Activated CD8-positive, alpha-beta memory T cell treated with anti-CD3 and anti-CD28 coated beads for 1 hour (primary cell): ENCODE measurements around the gene WDR5.

ENCODE experiments used
- DNase-seq, 2 donors: peaks; one replicate each; pipeline ENCODE4 v3.0.0-alpha.2; 2020; ENCODE audit warnings: low read depth in 1 of 2; ENCODE audit errors: extremely low read depth in 1 of 2

The WDR5 gene

DNA sequence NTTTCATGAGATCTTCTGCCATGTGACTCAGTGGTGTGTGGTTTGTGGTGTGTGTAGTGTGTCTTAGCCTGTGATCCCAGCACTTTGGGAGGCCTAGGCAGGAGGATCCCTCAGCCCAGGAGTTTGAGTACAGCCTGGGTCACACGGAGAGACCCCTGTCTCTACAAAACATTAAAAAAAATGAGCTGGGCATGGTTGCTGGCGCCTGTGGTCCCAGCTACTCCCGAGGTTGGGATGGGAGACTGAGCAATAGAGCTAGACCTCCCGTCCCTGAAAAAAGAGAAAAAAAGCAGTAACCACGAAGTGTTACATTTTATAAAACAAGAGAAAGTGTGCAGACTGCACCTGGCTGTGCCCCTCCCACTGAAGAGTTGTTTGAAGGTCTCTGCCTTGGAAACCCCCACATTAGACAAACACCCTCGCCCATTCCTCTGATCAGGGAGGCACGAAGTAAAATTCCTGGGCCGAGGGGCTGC is 49.7 kb downstream of the WDR5 start:
- no peak for DNase-seq

- DNase-seq: no peak
Measured at GRCh38 chr9:134186471-134187109, 50.7 kb downstream of the WDR5 start.

DNA sequence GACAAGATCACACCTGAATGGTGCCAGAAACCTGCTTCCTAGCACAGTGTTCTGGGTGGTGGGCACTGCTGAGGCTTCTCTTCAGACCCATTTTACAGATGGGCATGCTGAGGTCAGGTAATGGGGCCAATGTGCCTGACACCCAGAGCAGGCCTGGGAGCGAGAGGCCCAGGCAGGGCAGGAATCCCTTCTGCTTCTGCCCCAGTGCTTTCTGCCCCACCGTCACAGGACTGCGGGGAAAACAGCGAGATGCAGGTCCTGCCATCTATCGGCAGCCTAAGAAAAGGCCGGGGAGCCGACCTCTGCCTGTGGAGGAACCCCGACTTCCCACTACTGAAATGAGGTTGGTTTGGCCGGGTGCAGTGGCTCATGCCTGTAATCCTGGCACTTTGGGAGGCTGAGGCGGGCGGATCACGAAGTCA is 51.2 kb downstream of the WDR5 start:
- DNase-seq: no peak

- DNase-seq: no peak
Measured at GRCh38 chr9:134187891-134188385, 52.1 kb downstream of the WDR5 start.

GRCh38 chr9:134188386-134189144 is 52.7 kb downstream of the WDR5 start:
- DNase-seq: no peak

- DNase-seq: no peak
Measured at GRCh38 chr9:134189145-134189469, 53.2 kb downstream of the WDR5 start.

- DNase-seq: no peak
Measured at GRCh38 chr9:134189470-134190231, 53.8 kb downstream of the WDR5 start.

- DNase-seq: no peak
Measured at GRCh38 chr9:134190232-134191121, 54.6 kb downstream of the WDR5 start.

DNA sequence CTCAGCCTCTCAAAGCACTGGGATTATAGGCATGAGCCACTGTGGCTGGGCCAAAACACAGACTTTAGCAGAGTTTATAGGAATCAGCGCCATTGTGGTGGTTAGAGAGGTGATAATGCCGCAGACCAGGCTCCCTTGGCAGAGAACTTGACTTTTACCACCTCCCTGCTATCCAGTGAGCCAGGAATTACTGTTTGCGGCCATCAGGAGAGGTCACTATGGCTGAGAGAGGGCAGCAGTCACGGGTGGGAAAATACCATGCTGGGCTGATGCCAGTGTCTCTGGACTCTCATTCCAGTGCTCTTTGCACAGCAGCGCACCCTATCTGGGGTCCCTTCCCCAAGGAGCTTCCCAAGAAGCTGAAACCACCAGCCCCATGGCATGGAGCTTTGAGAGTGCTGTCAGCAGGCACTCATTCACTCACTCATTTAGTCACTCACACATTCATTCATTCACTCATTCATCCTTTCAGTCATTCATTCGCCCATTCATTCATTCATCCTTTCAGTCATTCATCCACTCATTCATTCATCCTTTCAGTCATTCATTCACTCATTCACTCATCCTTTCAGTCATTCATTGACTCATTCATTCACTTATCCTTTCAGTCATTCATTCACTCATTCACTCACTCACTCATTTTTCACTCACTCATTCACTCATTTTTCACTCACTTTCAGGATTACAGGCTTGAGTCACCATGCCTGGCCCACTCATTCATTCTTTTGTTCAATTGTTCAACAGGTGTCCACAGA is 55.8 kb downstream of the WDR5 start:
- no peak for DNase-seq

GRCh38 chr9:134192311-134192950 is 56.5 kb downstream of the WDR5 start:
- no peak for DNase-seq

DNA sequence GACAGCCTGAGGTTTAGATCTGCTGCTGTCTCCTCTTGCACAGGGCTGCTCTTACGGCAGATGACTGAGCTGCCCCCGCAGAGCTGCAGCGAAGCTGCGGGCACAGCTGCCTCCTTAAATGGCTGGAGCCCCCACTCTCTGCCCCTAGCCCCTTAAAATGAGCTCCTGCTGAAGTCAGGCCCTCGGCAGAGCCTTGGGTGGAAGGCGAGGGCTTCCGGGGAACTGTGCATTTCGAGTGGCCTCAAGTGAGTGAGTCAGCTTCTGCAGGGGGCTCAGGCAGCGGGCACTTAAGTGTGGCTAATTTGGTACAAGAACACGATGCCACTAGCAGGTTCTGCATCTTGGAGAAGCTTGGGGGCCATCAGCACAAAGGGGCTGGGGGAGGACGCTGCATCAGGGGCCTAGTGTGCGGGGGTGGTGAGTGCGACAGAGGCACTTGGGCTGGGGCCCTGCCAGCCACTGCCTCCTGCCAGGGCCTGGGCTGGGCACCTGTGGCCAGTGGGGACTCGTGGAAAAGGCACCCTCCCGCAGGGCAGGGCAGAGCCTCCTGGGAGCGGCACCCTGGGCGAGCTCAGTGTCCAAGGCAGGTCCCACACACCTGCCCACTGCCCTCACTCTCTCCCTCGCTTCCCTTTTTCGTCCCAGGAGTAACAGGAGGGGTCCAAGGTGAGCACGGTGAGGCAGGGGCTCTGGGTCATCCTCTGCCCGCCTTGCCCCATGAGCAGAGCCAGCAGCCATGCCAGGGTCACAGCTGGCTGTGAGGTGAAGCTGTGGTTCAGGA is 57.3 kb downstream of the WDR5 start:
- no peak for DNase-seq

GRCh38 chr9:134193912-134194535 is 58.1 kb downstream of the WDR5 start:
- no peak for DNase-seq

DNA sequence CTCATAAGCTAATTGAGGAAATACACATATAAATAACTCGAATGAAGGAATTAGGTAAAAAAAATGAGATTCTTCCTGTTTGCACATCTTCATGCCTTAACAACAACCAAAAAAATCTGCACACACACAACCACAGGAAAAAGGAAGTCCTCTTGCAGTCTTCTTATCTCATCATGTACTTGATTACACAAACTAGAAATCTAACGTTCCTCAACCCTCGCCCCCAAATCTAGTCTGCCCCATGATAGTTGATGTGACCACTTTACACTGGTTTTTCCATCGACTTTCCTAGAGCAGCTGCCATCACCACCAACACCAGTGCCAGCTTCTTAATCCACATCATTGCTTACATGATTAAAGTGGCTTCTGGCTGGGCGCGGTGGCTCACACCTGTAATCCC is 59.7 kb downstream of the WDR5 start:
- DNase-seq: no peak

DNA sequence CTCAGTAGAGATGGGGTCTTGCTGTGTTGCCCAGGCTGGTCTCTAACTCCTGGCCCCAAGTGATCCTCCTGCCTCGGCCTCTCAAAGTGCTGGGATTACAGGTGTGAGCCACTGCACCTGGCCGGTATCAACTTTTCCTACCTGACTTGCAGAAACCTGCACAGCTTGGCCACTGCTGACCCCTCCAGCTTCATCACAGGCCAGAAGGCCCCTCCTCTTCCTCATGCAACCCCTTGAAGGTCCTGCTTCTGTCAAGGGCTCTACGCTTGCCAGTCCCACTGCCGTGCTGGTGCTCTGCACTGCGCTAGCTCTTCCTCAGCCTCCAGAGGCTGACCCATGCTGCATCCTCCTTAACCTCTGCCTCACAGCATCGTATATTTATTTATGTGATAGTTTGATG is 61.0 kb downstream of the WDR5 start:
- no peak for DNase-seq

GRCh38 chr9:134198791-134199190 is 62.9 kb downstream of the WDR5 start:
- DNase-seq: no peak

DNA sequence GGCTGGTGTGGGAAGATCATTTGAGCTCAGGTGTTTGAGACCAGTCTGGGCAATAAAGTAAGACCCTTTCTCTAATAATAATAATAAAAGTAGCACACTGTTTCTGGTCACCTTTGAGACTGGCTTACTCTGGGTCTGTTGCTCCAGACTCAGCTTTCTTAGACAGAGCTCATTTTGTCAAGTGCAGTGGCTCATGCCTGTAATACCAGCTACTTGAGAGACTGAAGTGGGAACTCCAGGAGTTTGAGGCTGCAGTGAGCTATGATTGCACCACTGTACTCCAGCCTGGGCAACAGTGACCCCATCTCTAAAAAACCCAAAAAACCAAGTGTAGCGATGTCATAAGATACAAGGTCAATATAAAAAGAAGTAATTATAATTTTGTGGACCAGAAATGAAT is 64.8 kb downstream of the WDR5 start:
- DNase-seq: no peak

DNA sequence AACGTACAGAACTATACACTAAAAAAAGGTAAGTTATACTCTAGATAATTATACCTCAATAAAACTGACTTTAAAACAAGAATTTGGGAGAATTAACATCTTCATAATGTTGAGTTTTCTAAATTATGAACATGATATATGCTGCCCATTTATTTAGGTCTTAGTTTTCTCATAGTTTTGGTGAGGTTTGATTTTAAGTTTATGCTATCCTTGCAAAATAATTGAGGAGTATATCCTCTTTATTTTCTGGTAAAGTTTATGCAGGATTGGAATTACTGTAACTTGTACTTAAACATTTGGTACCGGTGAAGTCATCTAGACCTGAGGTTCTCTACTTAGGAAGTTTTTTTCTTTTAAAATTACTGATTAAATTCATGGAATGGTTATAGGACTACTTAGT is 67.3 kb downstream of the WDR5 start:
- DNase-seq: no peak

DNA sequence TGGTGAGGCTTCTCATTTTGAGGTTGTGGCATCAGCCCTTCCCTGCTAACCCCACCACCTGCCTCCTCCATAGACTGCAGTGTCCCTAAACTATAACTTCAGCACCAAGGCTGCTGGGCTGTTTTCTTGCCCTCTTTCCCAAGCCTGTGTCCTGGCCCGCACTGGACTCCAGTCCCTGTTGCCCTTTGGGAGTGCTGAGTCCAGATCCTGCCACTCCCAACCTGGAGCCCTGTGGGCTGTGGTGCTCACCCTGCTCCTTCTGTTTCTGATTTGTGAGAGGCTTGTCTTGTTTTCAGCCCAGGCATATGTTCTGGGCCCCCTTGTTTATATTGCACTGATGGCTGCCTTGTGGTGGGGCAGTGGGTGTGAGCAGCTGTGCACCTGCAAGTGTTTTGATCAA is 68.2 kb downstream of the WDR5 start:
- no peak for DNase-seq
